Measurements from ENCODE around the gene ADAMTS2.

DNA sequence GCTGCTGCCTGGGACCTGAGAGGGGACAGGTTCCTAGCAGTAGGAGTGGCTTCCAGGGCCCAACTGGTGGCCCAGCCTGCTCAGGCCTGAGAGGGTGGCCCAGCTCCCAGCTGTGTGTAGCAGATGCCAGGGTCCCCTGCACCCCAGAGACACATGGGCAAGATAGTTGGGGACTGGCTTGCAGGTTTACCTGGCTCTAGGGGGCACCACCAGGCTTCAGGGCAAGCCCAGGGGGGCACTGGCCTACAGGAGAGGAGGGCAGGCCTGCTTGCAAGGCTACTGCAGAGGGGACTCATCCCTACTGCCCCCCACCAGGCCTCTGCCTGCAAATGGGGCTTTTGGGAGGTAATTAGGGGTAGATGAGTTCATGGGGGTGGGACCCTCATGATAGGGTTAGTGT lies 161.8 kb downstream of the ADAMTS2 start:
- TF ChIP-seq, protein P1, sequence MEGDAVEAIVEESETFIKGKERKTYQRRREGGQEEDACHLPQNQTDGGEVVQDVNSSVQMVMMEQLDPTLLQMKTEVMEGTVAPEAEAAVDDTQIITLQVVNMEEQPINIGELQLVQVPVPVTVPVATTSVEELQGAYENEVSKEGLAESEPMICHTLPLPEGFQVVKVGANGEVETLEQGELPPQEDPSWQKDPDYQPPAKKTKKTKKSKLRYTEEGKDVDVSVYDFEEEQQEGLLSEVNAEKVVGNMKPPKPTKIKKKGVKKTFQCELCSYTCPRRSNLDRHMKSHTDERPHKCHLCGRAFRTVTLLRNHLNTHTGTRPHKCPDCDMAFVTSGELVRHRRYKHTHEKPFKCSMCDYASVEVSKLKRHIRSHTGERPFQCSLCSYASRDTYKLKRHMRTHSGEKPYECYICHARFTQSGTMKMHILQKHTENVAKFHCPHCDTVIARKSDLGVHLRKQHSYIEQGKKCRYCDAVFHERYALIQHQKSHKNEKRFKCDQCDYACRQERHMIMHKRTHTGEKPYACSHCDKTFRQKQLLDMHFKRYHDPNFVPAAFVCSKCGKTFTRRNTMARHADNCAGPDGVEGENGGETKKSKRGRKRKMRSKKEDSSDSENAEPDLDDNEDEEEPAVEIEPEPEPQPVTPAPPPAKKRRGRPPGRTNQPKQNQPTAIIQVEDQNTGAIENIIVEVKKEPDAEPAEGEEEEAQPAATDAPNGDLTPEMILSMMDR (IDR thresholded peaks at IDR 0.05) = no peak
- no peak for TF ChIP-seq POLR2A (IDR thresholded peaks at IDR 0.05)

All from lower leg skin (tissue), 3 donors.